DMS153 (cell line): ENCODE data around the gene BIK.
"Not testable (repeated sequence)": the region's sequence is repeated elsewhere in the genome, so short reads cannot be mapped to it uniquely, and the experiment has no call there.

ENCODE experiments used
- DNase-seq: peaks from one replicate; lab custom pipeline; 2025; lab: John Stamatoyannopoulos, UW

Gene BIK

DNA sequence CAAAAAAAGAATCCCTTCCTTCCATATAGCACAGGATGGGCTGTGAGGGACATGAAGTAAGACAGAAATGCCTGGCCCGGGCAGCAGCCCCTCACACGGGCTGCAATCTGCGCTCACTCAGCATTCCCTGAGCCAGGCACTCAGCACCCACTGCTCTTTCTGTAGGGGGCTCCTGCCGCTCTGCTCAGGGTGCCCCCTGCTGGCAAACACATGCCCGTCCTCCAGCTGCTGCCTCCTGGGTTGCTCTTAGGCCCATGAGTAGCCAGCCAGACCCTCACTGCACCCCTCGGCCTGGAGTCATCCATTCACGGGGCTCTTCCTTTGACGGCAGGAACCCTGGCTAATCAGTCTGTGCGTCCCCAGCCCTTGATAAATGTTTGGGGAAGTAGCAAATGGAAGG, 25.7 kb downstream of the BIK start:
- no peak for DNase-seq

DNA sequence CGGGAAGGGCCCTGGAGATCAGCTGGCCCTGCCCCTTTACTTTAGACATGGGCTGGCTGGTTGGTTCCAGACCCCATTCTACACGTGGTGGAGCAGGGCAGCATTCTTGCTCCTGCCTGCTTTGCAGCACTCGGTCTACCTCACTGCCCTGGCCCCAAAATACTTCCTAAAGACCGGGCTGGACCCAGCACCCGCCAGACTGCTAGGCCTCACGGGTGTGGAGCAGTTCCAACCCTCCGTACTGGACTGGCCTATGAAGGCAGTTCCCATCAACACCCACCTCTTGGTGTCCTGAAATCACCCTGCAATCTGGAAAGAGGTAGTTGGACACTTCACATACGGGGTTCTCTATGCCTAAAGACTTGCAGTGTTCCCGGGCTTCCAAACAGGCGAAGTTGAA, 26.3 kb downstream of the BIK start:
- no peak for DNase-seq

- peak; percentile 29 for DNase-seq
Measured at GRCh38 chr22:43142880-43143562, 32.5 kb downstream of the BIK start, which contains the start of gene MCAT. MCAT (minus strand) TSS chr22:43143398; CDS start chr22:43143348, 50 bp downstream.

DNA sequence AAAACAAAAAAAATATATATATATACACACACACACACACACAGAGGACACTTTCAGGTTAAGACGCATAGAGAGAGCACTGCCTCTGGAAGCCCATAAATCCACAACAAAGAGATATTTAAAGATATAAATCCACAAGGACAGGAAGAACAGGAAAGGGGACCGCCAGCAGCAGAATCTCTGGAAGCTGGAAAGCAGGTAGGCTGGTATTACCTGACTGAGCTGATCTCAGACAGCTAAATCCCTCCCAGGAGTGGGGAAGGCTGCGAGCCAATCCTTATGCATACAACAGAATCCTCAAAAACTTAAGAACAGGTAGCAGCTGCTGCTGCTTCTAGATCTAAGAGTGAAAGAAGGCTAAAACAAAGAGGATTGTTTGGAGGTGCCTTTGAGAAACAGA, 34.4 kb downstream of the BIK start:
- no peak for DNase-seq

DNA sequence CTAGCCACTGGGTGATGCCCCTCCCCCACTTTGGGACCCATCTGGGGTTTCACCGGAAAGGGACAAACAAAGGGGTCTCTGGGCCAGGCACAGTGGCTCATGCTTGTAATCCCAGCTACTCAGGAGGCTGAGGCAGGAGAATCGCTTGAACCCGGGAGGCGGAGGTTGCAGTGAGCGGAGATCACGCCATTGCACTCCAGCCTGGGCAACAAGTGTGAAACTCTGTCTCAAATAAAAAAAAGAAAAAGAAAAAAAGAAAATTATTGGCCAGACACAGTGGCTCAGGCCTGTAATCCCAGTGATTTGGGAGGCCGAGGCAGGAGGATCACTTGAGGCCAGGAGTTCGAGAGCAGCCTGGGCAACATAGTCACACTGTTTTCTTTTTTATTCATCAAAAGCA, 34.8 kb downstream of the BIK start:
- not testable (repeated sequence) for DNase-seq

DNA sequence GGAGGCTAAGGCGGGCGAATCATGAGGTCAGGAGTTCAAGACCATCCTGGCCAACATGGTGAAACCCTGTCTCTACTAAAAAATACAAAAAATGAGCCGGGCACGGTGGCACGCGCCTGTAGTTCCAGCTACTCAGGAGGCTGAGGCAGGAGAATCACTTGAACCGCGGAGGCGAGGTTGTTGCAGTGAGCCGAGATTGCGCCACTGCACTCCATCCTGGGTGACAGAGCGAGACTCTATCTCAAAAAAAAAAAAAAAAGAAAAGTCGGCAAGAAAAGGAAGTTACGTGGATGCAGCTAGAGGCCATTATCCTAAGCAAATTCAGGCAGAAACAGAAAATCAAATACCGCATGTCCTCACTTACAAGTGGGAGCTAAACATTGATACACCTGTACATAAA, 35.8 kb downstream of the BIK start:
- DNase-seq = not testable (repeated sequence)

GRCh38 chr22:43147821-43148220, 37.3 kb downstream of the BIK start:
- DNase-seq = no peak

GRCh38 chr22:43148581-43148980, 38.0 kb downstream of the BIK start:
- no peak for DNase-seq

DNA sequence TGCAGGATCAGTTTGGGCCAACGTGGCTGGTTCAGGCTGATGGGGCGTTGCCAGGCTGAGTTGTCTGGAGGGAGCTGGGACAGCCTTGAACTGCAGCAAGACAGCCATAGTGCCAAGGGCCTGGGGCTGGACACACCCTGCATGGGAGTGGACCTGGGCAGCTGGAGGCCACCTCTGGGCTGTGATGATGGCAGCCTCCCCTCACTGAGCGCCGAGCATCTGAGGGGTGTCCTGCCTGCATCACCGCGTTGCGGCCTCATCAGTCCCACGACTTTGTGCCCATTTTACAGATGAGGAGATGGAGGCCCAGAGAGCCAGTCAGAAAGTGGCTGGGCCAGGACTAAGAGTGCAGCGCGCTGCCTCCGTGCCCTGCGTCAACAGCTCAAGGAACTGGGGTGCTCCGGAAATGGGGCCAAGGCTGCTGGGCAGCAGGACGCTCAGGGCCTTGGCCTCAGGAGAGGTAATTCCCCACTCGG, 40.2 kb downstream of the BIK start:
- no peak for DNase-seq

GRCh38 chr22:43151251-43152002, 40.9 kb downstream of the BIK start, which contains the start of gene TSPO:
TSPO (plus strand) TSS chr22:43151559; CDS start chr22:43159239, 7,680 bp downstream.
- no peak for DNase-seq

DNA sequence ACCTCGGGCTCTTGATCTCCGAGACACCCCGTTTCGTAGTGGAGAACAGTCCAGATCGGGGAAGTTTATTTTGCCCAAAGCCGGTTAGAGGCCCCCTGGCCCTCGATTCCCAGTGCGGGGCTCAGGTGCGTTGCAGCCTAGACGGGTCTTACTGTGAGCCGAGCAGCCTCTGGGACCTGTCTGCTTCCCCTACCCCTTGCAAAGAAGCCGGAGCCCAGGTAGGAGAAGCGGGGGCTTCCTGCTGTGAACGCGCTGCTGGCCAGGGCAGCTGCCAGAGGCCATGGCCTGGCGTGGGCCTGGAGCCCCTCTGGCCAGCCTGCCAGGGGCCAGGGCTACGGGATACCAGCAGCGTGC, 41.4 kb downstream of the BIK start:
- DNase-seq = no peak

GRCh38 chr22:43152357-43153071, 42.0 kb downstream of the BIK start:
- DNase-seq = peak; percentile 29

DNA sequence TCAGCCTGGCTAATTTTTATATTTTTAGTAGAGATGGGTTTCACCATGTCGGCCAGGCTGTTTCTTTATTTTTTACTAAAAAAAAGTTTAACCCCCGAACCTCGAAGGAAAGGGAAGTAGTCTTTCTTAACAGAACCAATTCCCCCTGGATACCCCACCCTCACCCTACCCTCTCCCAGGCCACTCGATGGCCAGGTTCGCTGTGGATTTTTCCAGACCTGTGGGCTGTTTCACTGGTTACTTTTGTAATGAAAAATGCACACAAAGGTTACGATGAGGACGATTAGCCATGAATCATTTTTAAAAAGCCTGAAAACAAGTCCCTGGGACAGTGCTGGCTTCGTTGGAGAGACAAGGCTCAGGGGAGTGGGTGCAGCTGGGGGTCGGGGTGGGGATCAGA, 43.3 kb downstream of the BIK start:
- no peak for DNase-seq

DNA sequence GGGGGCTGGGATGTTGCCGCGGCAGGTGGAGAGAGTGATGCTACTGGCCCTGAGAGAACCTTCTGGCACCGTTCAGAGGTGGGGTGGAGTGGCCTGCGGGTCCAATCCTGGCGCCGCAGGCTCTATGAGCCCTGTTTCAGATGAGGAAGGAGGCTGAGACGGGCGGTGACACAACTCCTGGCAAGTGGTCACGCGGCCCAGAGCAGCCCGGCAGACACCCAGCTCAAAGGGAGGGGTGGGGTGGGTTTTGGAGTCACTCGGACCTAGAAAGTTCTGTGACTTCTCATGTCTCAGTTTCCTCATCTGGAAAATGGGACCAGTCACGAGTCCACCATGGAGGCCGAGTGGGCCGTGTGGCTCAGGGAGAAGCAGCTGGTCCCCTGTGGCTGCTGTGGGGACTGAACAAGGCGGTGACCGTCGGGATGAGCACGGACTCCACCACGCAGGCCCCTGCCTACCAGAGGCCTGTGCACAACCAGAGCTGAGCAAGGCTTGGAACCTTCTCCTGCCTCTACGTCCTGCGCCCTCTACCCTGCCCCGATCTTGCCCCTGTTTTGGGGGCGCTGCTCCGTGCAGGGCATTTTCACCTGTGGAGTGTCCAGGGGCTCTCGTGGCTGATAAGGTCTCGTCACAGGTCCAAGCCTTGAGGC, 44.5 kb downstream of the BIK start:
- DNase-seq = no peak

- no peak for DNase-seq
Measured at GRCh38 chr22:43155789-43156188, 45.2 kb downstream of the BIK start.

DNA sequence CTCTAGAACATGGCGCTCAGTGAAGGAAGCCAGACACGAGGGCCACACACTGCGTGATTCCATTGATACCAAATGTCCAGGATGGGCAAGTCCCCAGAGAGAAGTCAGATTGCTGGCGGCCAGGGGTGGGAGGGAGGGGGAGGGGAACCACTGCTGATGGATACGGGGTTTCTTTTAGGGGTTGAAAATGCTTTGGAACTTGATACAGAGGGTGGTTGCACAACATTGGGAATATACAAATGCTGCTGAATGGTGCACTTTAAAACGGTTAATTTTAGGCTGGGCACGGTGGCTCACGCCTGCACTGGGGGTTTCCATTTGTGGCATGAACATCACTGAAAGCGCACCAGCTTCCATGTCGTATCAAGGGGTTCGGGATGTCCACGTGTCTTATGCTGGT, 45.9 kb downstream of the BIK start:
- no peak for DNase-seq

GRCh38 chr22:43157874-43158546, 47.5 kb downstream of the BIK start:
- no peak for DNase-seq

GRCh38 chr22:43158778-43159483, 48.4 kb downstream of the BIK start:
- no peak for DNase-seq

- DNase-seq = peak; percentile 31
Measured at GRCh38 chr22:43159484-43160178, 49.1 kb downstream of the BIK start.

GRCh38 chr22:43160497-43161126, 50.1 kb downstream of the BIK start:
- no peak for DNase-seq
